ENCODE measurements around the gene TSPAN6.

Gene TSPAN6

GRCh38 chrX:100636321-100636991 lies at the start of gene TSPAN6:
Gene TSPAN6, minus strand, starts transcription at chrX:100636806. Its CDS starts 112 bp downstream, at chrX:100636694.
- DNase-seq = peak; percentile 93

- no peak for DNase-seq
These were observed 49.3 kb upstream of the TSPAN6 start for GRCh38 chrX:100685997-100686305.

DNA sequence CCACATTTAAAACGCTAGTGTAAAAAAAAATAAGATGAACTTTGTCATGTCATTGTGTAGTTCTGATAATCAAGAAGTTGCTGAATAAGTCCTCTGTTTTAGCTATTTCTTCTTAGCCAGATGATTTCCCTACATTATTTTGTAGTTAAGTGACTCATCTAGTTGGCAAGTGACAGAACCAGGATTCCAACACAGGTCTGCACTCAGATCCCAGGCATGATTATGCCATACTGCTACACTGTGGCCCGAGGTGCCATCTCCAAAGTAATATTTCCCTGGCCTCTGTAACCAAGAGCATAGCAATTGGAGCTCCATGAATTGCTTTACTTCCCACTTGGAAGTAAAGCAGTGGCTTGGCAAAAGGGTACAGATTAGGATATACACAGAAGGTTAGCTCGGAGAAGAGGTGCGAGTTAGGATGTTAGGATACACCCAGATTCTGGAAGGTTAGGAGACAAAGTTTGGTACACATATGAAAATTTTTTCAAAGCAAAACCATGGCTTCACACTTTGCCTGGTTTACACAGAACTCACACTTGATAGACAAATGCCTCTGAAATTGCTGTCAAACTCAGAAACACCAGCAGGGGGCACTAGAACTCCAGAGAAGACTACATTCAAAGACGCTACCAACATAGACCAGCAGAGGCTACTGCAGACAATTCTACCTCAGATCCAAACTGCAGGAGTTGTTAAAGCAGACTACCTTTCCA lies 48.8 kb upstream of the TSPAN6 start:
- DNase-seq = peak; percentile 81

DNA sequence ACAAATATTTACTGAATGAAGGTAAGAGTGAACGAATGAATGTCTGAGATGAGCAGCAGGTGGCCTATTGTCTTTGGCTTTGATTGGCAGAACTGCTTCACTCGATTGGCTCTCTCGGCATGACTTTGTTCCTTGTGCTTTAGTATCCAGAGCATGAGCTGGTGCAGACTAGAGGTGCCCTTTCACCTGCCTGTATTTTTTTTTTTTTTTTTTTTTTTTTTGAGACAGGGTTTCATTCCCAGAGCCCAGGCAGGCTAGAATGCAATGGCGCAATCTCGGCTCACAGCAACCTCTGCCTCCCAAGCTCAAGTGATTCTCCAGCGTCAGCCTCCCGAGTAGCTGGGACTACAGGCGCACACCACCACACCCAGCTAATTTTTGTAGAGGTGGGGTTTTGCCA lies 46.3 kb upstream of the TSPAN6 start:
- no peak for DNase-seq

GRCh38 chrX:100681599-100681998 lies 45.0 kb upstream of the TSPAN6 start:
- no peak for DNase-seq

DNA sequence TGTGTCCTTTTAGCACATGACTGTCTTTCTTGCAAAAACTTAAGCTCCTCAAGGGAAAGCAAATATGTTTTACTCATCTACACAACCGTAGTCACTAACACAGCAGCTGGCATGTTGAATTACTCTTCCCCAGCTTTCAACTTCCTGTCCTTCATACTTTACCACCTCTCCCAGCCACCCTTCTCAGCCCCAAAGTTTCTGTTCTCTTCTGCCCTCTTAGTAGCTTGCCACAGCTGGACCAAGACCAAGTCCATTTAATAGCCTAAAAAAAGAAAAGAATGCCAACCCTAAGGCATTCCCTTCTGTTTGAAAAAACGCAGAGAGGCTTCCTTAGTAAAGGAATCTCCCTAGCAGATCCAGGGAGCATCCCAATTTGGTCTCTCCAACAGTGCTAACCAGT lies 44.1 kb upstream of the TSPAN6 start:
- no peak for DNase-seq

GRCh38 chrX:100677611-100678181 lies 41.1 kb upstream of the TSPAN6 start:
- no peak for DNase-seq

DNA sequence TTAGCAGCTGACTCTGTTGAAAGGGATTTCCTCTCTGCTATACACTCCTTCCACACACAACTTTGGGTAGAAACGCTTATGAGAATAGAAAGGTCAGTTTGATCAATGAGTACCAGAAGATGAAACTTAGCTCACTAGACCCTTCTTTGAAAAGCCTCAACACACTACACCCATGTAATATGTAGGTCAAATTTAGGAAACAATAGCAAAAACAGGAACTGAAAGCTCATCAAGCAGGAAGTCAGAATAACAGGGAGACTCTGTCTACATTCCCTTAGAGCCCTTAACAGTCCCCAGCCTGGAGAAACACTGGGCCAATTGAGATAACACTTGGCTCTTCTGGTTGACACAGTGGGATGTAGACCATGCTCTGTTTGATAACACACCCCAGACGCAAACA lies 38.1 kb upstream of the TSPAN6 start:
- DNase-seq = no peak

- DNase-seq = no peak
These were observed 36.9 kb upstream of the TSPAN6 start for GRCh38 chrX:100673397-100673953.

DNA sequence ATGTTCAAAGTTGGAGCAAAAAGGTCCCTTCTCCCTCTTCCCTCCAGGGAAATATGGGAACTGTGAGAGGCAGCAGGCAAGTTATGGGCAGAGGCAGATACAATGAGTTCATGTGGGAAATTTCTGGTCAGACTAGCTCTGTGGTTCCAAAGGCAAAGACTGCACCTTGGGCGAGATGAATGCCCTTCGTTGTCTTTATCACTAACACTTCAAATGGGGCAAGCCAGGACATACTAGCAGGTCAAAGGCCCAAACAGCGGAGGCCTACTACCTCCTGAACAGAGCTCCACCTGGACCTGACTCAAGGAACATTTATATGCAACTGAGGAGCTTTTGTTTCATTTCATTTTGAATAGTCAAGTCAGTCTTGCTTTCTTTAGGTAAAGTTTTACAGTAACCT lies 36.4 kb upstream of the TSPAN6 start:
- DNase-seq = no peak

DNA sequence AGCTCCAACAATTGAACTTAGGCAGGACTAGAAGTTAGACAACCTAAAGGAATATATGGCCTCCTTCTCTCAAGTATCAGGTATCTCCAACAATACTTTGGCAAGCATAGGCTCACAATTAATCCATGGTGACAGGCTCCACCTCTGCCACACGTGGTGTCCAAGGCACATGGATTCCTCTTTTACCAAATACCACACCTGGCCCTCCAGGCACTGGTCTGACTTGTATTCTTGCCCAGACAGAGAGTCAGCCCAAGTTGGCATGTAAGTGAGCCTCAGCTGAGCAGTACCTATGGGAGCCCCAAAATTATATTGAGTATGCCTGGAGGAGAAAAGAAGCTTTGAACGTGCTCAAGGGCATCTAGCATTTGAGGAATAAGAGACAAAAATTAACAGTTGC lies 27.0 kb upstream of the TSPAN6 start:
- no peak for DNase-seq

- DNase-seq = no peak
These were observed 26.2 kb upstream of the TSPAN6 start for GRCh38 chrX:100662796-100663195.

DNA sequence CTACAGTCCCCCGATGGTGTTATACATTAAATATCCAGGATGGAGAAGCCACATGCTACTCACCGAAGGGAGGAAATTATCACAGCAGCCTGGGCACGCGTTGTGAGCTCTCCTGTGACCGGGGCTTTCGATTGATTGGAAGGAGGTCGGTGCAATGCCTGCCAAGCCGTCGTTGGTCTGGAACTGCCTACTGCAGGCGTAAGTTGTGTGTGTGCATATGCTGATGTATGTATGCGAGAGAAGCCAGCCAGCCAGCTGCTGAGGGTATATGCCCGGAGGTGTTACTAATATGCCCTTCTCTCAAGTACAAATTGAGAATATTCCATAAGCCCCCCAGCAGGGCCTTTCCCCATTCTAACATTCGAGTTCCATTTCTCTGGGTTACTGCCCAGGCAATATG lies 25.6 kb upstream of the TSPAN6 start:
- no peak for DNase-seq

GRCh38 chrX:100659431-100660137 lies 23.0 kb upstream of the TSPAN6 start:
- no peak for DNase-seq

DNA sequence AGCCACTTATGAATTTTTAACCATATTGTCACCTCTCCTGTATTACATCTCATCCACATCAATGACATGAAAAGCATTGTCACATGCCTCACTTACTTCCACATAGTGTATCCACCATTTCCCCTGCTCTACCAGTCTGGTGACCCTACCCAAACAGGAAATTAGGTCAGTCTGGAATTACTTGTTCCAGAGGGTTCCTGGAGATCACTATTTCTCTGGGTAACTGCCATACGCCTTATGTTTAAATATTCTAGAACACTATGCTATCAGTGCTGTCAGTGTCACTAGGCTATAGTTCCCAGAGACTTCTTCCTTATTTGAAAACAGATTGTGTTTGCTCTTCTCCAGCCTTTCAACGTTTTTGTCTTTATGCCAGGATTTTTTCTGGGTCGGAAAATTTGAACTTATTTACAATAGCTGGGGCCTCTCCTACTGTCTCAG lies 22.4 kb upstream of the TSPAN6 start:
- no peak for DNase-seq

- no peak for DNase-seq
These were observed 17.7 kb upstream of the TSPAN6 start for GRCh38 chrX:100654261-100654660.

GRCh38 chrX:100652266-100652665 lies 15.7 kb upstream of the TSPAN6 start:
- DNase-seq = no peak

GRCh38 chrX:100650841-100651240 lies 14.2 kb upstream of the TSPAN6 start:
- DNase-seq = no peak

DNA sequence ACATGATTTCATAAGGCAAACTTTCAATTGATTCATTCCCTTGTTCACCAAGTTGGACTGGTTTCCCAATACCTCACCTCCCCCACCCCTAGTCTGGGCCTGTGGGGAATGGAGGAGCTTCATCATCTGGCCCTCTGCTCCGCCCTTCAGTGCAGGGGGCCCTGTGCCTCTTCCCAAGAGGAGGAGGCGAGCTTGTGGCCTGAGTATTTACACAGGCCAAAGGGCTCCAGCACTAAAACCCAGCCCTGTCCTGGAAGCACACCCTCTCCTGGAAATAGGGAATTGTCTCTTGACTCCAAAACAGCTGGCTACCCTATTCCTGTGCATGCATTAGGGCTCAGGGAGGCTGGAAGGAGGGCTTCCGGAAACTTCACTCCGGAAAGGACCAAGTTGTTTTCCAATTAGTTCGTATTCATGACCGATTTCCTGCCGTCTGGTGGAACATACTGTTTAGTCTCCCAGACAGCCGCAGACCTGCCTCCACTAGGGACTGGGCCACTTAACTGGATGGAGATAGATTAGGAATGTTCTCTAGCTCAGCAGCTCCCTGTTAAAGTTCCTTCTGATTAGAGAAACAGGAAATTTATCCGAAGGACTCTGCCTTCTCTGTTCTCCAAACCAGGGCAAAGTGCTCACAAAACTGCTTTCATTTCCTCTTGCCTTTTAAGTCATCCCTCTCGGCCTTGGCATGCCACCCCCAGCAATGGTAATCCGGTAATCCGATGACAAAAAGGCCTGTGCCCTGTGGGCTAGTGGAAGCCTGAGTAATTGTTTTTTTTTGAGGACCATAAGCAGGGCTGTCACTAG lies 13.1 kb upstream of the TSPAN6 start:
- DNase-seq = peak; percentile 70

DNA sequence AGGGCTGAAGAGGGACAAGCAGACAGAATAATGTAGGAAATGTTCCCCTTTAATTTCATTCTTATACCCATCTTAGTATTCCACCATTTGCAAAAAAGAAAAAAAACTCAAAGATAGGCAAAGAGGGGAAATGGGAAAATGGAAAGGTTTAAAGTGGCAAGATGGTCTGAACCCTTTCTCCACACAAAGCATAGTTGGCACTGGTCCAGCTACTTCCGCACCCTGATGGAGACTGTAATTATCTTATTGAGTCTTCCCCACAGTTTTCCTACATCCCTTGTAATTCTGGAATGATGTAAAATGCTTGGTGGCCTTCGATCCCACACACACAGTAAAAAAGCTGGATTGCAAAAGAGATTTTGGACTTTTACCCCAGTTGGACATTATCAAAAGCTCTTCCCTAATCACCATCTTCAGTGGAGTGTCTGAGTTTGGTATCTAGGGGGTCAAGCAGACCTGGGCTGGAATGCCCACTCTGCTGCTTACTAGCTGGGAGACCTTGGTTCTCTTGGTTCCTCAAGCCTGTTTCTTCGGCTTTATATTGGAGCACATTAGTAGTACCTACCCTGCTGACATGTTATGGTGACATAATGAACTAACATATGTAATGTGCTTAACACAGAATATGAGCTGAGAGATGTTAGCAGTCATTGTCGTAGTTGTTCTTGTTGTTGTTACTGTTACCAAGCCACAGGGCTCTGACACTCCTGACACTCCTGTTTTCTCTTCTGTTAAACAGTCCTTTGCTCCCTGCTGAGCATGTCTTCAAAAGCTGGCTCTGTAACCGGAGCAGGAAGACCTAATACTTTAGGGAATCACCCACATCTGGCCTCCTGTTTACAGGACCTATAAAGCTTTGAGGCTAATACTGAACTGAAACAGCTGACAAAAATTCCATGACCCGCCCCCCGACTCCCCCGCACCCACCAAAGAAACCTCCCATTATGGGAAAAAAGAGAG lies 12.1 kb upstream of the TSPAN6 start:
- no peak for DNase-seq

GRCh38 chrX:100647739-100648138 lies 11.1 kb upstream of the TSPAN6 start:
- DNase-seq = no peak
